Natural killer cell (primary cell): ENCODE results near the gene MEF2D. TPM values are rescaled to one million over a fixed set of nuclear protein-coding genes. Genes with fewer than 3 reads are reported as not detected.

Source experiments
- ATAC-seq, 3 donors: fragments of 150-1000 bp in 2 of 3; fragments of 200-7000 bp in 1 of 3; cut with Tn5 transposase; 1 replicate in 1 of 3; 2 replicates in 2 of 3; pipeline ENCODE4 v1.10.0; 2021; ENCODE audit warnings: mild to moderate bottlenecking in 2 of 3, moderate library complexity in 2 of 3
- DNase-seq, 2 donors: peaks; one replicate each; pipeline versions ENCODE4 v3.0.0 to v3.0.0-alpha.2; 2013 to 2021; ENCODE audit warnings: mixed read lengths in 1 of 2
- H3K27ac ChIP-seq: one replicate; pipeline ENCODE4 v1.5.1; 2013; ENCODE audit warnings: mild to moderate bottlenecking, low read length
- H3K27me3 ChIP-seq: one replicate; pipeline ENCODE4 v1.6.1; 2013; ENCODE audit warnings: low read length; ENCODE audit not compliant: control insufficient read depth, insufficient read depth
- H3K36me3 ChIP-seq: one replicate; pipeline ENCODE4 v1.6.1; 2013; ENCODE audit warnings: low read length; ENCODE audit not compliant: control insufficient read depth, insufficient read depth
- H3K4me1 ChIP-seq: one replicate; pipeline ENCODE4 v1.6.1; 2013; ENCODE audit warnings: low read length; ENCODE audit not compliant: control insufficient read depth, insufficient read depth
- H3K4me3 ChIP-seq: one replicate; pipeline ENCODE4 v1.5.1; 2013; ENCODE audit warnings: low read length
- H3K9me3 ChIP-seq: one replicate; pipeline ENCODE4 v1.6.1; 2013; ENCODE audit warnings: low read length; ENCODE audit not compliant: control insufficient read depth, insufficient read depth
- H3K27ac Mint-ChIP-seq, 2 donors: one replicate each; pipeline ENCODE4 v1.8.0; 2022; ENCODE audit warnings: mild to moderate bottlenecking in 2 of 2, mixed read lengths in 2 of 2, moderate library complexity in 1 of 2
- H3K27me3 Mint-ChIP-seq, 2 donors: one replicate each; pipeline ENCODE4 v1.8.0; 2022; ENCODE audit warnings: low read depth in 2 of 2, mixed read lengths in 2 of 2
- H3K36me3 Mint-ChIP-seq: one replicate; pipeline ENCODE4 v1.8.0; 2022; ENCODE audit warnings: mixed read lengths
- H3K4me1 Mint-ChIP-seq, 2 donors: one replicate each; pipeline ENCODE4 v1.8.0; 2022; ENCODE audit warnings: mixed read lengths in 2 of 2
- H3K4me3 Mint-ChIP-seq: one replicate; pipeline ENCODE4 v1.8.0; 2022; ENCODE audit warnings: mild to moderate bottlenecking, moderate library complexity, mixed read lengths
- H3K9me3 Mint-ChIP-seq, 2 donors: one replicate each; pipeline ENCODE4 v1.8.0; 2022; ENCODE audit warnings: mixed read lengths in 2 of 2
- CTCF ChIP-seq: fragments of 200-600 bp; IDR thresholded peaks from one replicate; pipeline ENCODE4 v1.8.0; 2022; ENCODE audit warnings: antibody characterized with exemption
- WGBS: methylation state at CpG from one replicate; pipeline ENCODE4 v1.1.7; 2013; ENCODE audit warnings: missing lambda C conversion rate; ENCODE audit not compliant: insufficient coverage; 5-methylcytosine and 5-hydroxymethylcytosine counted together
- intact Hi-C: fragments of 100-400 bp; cut with micrococcal nuclease; formaldehyde crosslinking; loops from one replicate; pipeline ENCODE4 v1.14.2; 2022
- total RNA-seq, 4 donors: library from RNA; stranded (reverse); fragments of 120-200 nt in 1 of 4; gene quantifications; one replicate each; pipeline versions ENCODE4 v1.2.3 to v1.2.4, GENCODE V29; 2013 to 2022

The MEF2D gene
- total RNA-seq, 3 donors from 2014 or later (not counting 1 experiment from before 2014, with no cell fraction given): 232 to 298 (median 284) TPM

GRCh38 chr1:156431769-156432668, 68.6 kb downstream of the MEF2D start:
- no peak for TF ChIP-seq CTCF
- H3K36me3 Mint-ChIP-seq: no peaks in the 10 kb centered on the region
- peaks cover 19% of the 10 kb centered on the region for H3K4me1 ChIP-seq
- H3K4me3 Mint-ChIP-seq: no peak overlapping the region
- no peak overlapping the region for H3K4me3 ChIP-seq
- no peak overlapping the region for H3K27ac Mint-ChIP-seq
- H3K9me3 Mint-ChIP-seq: no peaks in the 10 kb centered on the region
- DNase-seq (no peak), ATAC-seq (no peak)
- no peaks in the 10 kb centered on the region for H3K36me3 ChIP-seq
- no peaks in the 10 kb centered on the region for H3K9me3 ChIP-seq
- H3K27me3 Mint-ChIP-seq: peaks cover 86 to 90% of the 10 kb centered on the region in 2 donors
- intact Hi-C loops: no loop called here
- 13% methylated on average over 5 of the region's 12 CpGs for WGBS
- H3K4me1 Mint-ChIP-seq: peaks cover 12 to 24% of the 10 kb centered on the region in 2 donors
- peaks cover 73% of the 10 kb centered on the region for H3K27me3 ChIP-seq
- no peak overlapping the region for H3K27ac ChIP-seq

- Mint-ChIP-seq H3K27ac (no peak overlapping the region), H3K27me3 (peaks cover 87 to 94% of the 10 kb centered on the region in 2 donors), H3K9me3 (no peaks in the 10 kb centered on the region), H3K36me3 (no peaks in the 10 kb centered on the region), H3K4me1 (peaks cover 12 to 20% of the 10 kb centered on the region in 2 donors), H3K4me3 (no peak overlapping the region)
- H3K36me3 ChIP-seq: no peaks in the 10 kb centered on the region
- H3K4me1 ChIP-seq: peaks cover 14% of the 10 kb centered on the region
- no peak for TF ChIP-seq CTCF
- H3K27me3 ChIP-seq: peaks cover 67% of the 10 kb centered on the region
- no peak for DNase-seq
- H3K27ac ChIP-seq: no peak overlapping the region
- 18% methylated on average over 3 of the region's 4 CpGs for WGBS
- H3K9me3 ChIP-seq: no peaks in the 10 kb centered on the region
- no peak overlapping the region for H3K4me3 ChIP-seq
- ATAC-seq: no peak
- intact Hi-C loops: no loop called here
These were observed 69.2 kb downstream of the MEF2D start for GRCh38 chr1:156431366-156431765.

GRCh38 chr1:156430866-156431265, 69.7 kb downstream of the MEF2D start:
- peaks cover 65% of the 10 kb centered on the region for H3K27me3 ChIP-seq
- H3K27ac ChIP-seq: no peak overlapping the region
- Mint-ChIP-seq H3K4me3 (no peak overlapping the region), H3K27me3 (peaks cover 88 to 96% of the 10 kb centered on the region in 2 donors), H3K27ac (no peak overlapping the region), H3K36me3 (no peaks in the 10 kb centered on the region), H3K9me3 (no peaks in the 10 kb centered on the region), H3K4me1 (peaks cover 11 to 15% of the 10 kb centered on the region in 2 donors)
- DNase-seq (no peak), ATAC-seq (no peak)
- H3K4me1 ChIP-seq: peaks cover 9% of the 10 kb centered on the region
- no peak overlapping the region for H3K4me3 ChIP-seq
- no peaks in the 10 kb centered on the region for H3K36me3 ChIP-seq
- no peaks in the 10 kb centered on the region for H3K9me3 ChIP-seq
- no CpG with 5 or more reads among the region's 3 CpGs for WGBS
- intact Hi-C loops: no loop called here
- no peak for TF ChIP-seq CTCF
